CD4-positive, alpha-beta T cell (primary cell): Measurements from ENCODE around the gene KIAA1671. TPM values are rescaled to one million over a fixed set of nuclear protein-coding genes. Genes with fewer than 3 reads are reported as not detected.
A peak's percentile ranks its signal among the peaks of the same experiment; 100 is the strongest.

Experiments
- ATAC-seq: fragments of 200-7000 bp; cut with Tn5 transposase; one replicate; pipeline ENCODE4 v1.10.0; 2022; ENCODE audit warnings: mild to moderate bottlenecking; ENCODE audit not compliant: poor library complexity
- CTCF ChIA-PET: fragments of 350-600 bp; sonication (Branson Sonifier 250); formaldehyde crosslinking; loops from one replicate; lab custom pipeline; 2021; ENCODE audit warnings: antibody characterized with exemption, inconsistent platforms; lab: Charles Lee
- POLR2A ChIA-PET: fragments of 350-600 bp; sonication (Branson Sonifier 250); formaldehyde crosslinking; loops from one replicate; lab custom pipeline; 2021; ENCODE audit warnings: antibody characterized with exemption, inconsistent platforms; lab: Charles Lee
- DNase-seq, 14 experiments: peaks; one replicate each; pipeline ENCODE4 v3.0.0-alpha.2; 2013 to 2020; ENCODE audit warnings: mixed read lengths in 2 of 14
- H3K27ac ChIP-seq, 2 donors: one replicate each; pipeline versions ENCODE4 v1.5.1 to v1.7.0; 2013; ENCODE audit warnings: low read length in 2 of 2, low read depth in 1 of 2, mild to moderate bottlenecking in 1 of 2
- H3K27me3 ChIP-seq, 2 experiments: 1 replicate in 1 of 2; 2 replicates in 1 of 2; pipeline versions ENCODE4 v1.6.1 to v1.7.0; 2013; ENCODE audit warnings: low read length in 2 of 2, control low read depth in 1 of 2, mild to moderate bottlenecking in 1 of 2, moderate library complexity in 1 of 2; ENCODE audit not compliant: insufficient read depth in 2 of 2, control insufficient read depth in 1 of 2
- H3K36me3 ChIP-seq: one replicate; pipeline ENCODE4 v1.6.1; 2013; ENCODE audit warnings: low read length, control low read depth; ENCODE audit not compliant: insufficient read depth
- H3K4me1 ChIP-seq: one replicate; pipeline ENCODE4 v1.6.1; 2013; ENCODE audit warnings: low read length, control low read depth; ENCODE audit not compliant: insufficient read depth
- H3K4me3 ChIP-seq: one replicate; pipeline ENCODE4 v1.5.1; 2013; ENCODE audit warnings: mild to moderate bottlenecking, low read length, moderate library complexity
- H3K9me3 ChIP-seq, 2 experiments: 1 replicate in 1 of 2; 2 replicates in 1 of 2; pipeline versions ENCODE4 v1.6.1 to v1.7.0; 2013; ENCODE audit warnings: low read length in 2 of 2, mild to moderate bottlenecking in 2 of 2, control low read depth in 1 of 2, moderate library complexity in 1 of 2; ENCODE audit not compliant: control insufficient read depth in 1 of 2, insufficient read depth in 1 of 2
- H3K27ac Mint-ChIP-seq: one replicate; pipeline ENCODE4 v1.8.0; 2020; ENCODE audit warnings: mixed read lengths
- H3K27me3 Mint-ChIP-seq: one replicate; pipeline ENCODE4 v1.8.0; 2021; ENCODE audit warnings: mixed read lengths
- H3K36me3 Mint-ChIP-seq: one replicate; pipeline ENCODE4 v1.8.0; 2021; ENCODE audit warnings: low read depth, mixed read lengths
- H3K4me1 Mint-ChIP-seq: one replicate; pipeline ENCODE4 v1.8.0; 2021; ENCODE audit warnings: low read depth, mixed read lengths
- H3K4me3 Mint-ChIP-seq: one replicate; pipeline ENCODE4 v1.8.0; 2020; ENCODE audit warnings: mild to moderate bottlenecking, mixed read lengths
- H3K9me3 Mint-ChIP-seq: one replicate; pipeline ENCODE4 v1.8.0; 2020; ENCODE audit warnings: mixed read lengths
- CTCF ChIP-seq: fragments of 200-600 bp; IDR thresholded peaks from one replicate; pipeline ENCODE4 v1.8.0; 2022; ENCODE audit warnings: antibody characterized with exemption, mild to moderate bottlenecking
- intact Hi-C, 2 experiments: fragments of 100-400 bp; cut with DNase I in 1 of 2; cut with micrococcal nuclease in 1 of 2; formaldehyde crosslinking; loops; one replicate each; pipeline versions ENCODE4 v1.15.1 to v1.9.0; 2023 to 2025; cut with DNase I, micrococcal nuclease
- total RNA-seq, 174 experiments: library from RNA in 2 of 174; stranded (reverse) in 2 of 174; gene quantifications; one replicate each; pipeline ENCODE4 v1.2.3 and lab custom pipeline; 2021 to 2026

The KIAA1671 gene
- total RNA-seq, 2 experiments from 2014 or later = 2.6 to 2.9 TPM

- Mint-ChIP-seq H3K4me1 (peaks cover 31% of the 10 kb centered on the region), H3K9me3 (no peaks in the 10 kb centered on the region), H3K36me3 (peaks cover 13% of the 10 kb centered on the region), H3K27ac (no peak overlapping the region), H3K4me3 (peak overlapping the region; percentile 2), H3K27me3 (no peaks in the 10 kb centered on the region)
- no peak overlapping the region for H3K4me3 ChIP-seq
- H3K27me3 ChIP-seq = peaks cover 0 to 2% of the 10 kb centered on the region in 2 experiments
- no peak for TF ChIP-seq CTCF
- intact Hi-C loops = loop anchor here in 1 of 2 experiments (10.0 kb wide), 1 partner anchor 50 kb away; no protein-coding TSS in a partner anchor
- H3K27ac ChIP-seq = no peak overlapping the region
- H3K4me1 ChIP-seq = peaks cover 20% of the 10 kb centered on the region
- ChIA-PET POLR2A (no interaction called here), CTCF (no interaction called here)
- no peaks in the 10 kb centered on the region for H3K36me3 ChIP-seq
- no peak for ATAC-seq
- H3K9me3 ChIP-seq = no peaks in the 10 kb centered on the region
- DNase-seq = no peak
Observed at GRCh38 chr22:25114369-25115362, 162.2 kb downstream of the KIAA1671 start.

- H3K9me3 Mint-ChIP-seq = no peaks in the 10 kb centered on the region
- ChIA-PET POLR2A (no interaction called here), CTCF (interaction anchor here (1.0 kb wide), 1 partner anchor 9 kb away, joined by 3 read pairs; no protein-coding TSS in a partner anchor)
- Histone ChIP-seq H3K9me3 (peaks cover 0 to 3% of the 10 kb centered on the region in 2 experiments), H3K4me3 (no peak overlapping the region), H3K27me3 (no peaks in the 10 kb centered on the region), H3K36me3 (no peaks in the 10 kb centered on the region), H3K4me1 (no peaks in the 10 kb centered on the region), H3K27ac (no peak overlapping the region)
- no peaks in the 10 kb centered on the region for H3K27me3 Mint-ChIP-seq
- no peak overlapping the region for H3K27ac Mint-ChIP-seq
- no peak for TF ChIP-seq CTCF
- no peak overlapping the region for H3K4me3 Mint-ChIP-seq
- DNase-seq = no peak
- H3K36me3 Mint-ChIP-seq = peaks cover 18% of the 10 kb centered on the region
- no peak for ATAC-seq
- intact Hi-C loops = loop anchor here in 1 of 2 experiments (10.0 kb wide), 1 partner anchor 45 kb away; no protein-coding TSS in a partner anchor
- H3K4me1 Mint-ChIP-seq = peaks cover 7% of the 10 kb centered on the region
Observed at GRCh38 chr22:25119609-25120008, 167.1 kb downstream of the KIAA1671 start.

GRCh38 chr22:25120093-25120561, 167.6 kb downstream of the KIAA1671 start:
- Histone ChIP-seq H3K4me1 (no peaks in the 10 kb centered on the region), H3K4me3 (no peak overlapping the region), H3K27ac (no peak overlapping the region), H3K27me3 (no peaks in the 10 kb centered on the region), H3K9me3 (peaks cover 0 to 3% of the 10 kb centered on the region in 2 experiments), H3K36me3 (no peaks in the 10 kb centered on the region)
- Mint-ChIP-seq H3K27me3 (no peaks in the 10 kb centered on the region), H3K27ac (no peak overlapping the region), H3K4me1 (peaks cover 7% of the 10 kb centered on the region), H3K4me3 (no peak overlapping the region), H3K9me3 (no peaks in the 10 kb centered on the region), H3K36me3 (peaks cover 18% of the 10 kb centered on the region)
- CTCF ChIA-PET = interaction anchor here (1.0 kb wide), 1 partner anchor 9 kb away, joined by 3 read pairs; no protein-coding TSS in a partner anchor
- no peak for DNase-seq
- TF ChIP-seq CTCF = no peak
- no peak for ATAC-seq
- POLR2A ChIA-PET = no interaction called here
- intact Hi-C loops = no loop called here
